Muscle of back (tissue), 11 donors: ENCODE results near the gene ASB1. TPM values are rescaled to one million over a fixed set of nuclear protein-coding genes. Genes with fewer than 3 reads are reported as not detected.

ENCODE experiments used
- DNase-seq, 3 donors: peaks; one replicate each; pipeline versions ENCODE4 v3.0.0 to v3.0.0-alpha.2; 2013
- polyA plus RNA-seq, 10 donors: library from polyadenylated mRNA; unstranded; fragments of 120-200 nt; gene quantifications; one replicate each; pipeline ENCODE4 v1.2.1, GENCODE V29; 2013; ENCODE audit not compliant: insufficient read length in 10 of 10

Gene ASB1
- polyA plus RNA-seq, 10 donors: 35.9 to 49.1 (median 42.3) TPM

DNA sequence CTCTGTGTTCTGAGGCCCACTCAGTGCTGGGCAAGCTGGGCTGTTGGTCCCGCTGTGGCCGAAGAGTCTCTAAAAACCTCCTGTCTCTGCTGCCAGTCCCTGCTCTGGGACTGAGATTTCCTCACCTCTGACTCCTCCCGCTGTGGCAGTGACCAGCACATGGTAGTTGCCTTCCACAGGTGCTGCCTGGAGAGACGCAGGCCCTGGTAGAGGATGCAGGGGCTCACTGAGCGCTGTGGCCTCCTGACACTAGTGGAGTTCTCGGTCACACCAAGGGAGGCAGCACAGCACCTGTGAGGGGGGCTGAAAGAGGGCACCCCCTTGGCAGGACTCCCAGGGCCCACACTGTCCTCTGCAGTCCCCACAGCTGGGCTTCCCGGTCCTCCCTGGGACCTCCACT lies 3.8 kb upstream of the ASB1 start:
- no peak for DNase-seq

GRCh38 chr2:238423561-238424312 lies 3.0 kb upstream of the ASB1 start:
- DNase-seq: no peak

DNA sequence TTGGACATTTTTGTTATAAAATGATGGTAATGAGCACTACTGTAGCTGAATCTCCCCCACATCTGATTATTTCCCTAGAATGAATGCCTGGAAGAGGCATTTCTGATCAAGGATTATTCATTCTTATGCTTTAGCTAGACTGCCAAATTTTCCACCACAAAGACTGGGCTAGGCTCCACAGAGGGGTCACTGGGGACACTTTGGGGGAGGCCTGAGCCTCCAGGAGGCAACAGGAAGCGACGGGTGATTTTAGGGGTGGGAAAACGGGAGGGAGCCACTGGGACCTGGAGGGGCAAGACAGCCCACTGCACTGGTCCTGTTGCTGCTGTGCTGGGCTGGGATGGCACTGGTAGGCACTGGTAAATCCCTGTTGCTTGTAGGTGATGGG lies 2.4 kb upstream of the ASB1 start:
- peak in 2 of 3 donors; percentile 47 to 66 for DNase-seq

- no peak for DNase-seq
These were observed 1.2 kb upstream of the ASB1 start for GRCh38 chr2:238425505-238425978.

GRCh38 chr2:238425979-238426567 lies 654 bp upstream of the ASB1 start:
- DNase-seq: peak in 1 of 3 donors; percentile 72

- no peak for DNase-seq
These were observed 872 bp downstream of the ASB1 start for GRCh38 chr2:238427435-238428162.

- no peak for DNase-seq
These were observed 2.1 kb downstream of the ASB1 start for GRCh38 chr2:238428866-238429265.

GRCh38 chr2:238430781-238431180 lies 4.1 kb downstream of the ASB1 start:
- no peak for DNase-seq

DNA sequence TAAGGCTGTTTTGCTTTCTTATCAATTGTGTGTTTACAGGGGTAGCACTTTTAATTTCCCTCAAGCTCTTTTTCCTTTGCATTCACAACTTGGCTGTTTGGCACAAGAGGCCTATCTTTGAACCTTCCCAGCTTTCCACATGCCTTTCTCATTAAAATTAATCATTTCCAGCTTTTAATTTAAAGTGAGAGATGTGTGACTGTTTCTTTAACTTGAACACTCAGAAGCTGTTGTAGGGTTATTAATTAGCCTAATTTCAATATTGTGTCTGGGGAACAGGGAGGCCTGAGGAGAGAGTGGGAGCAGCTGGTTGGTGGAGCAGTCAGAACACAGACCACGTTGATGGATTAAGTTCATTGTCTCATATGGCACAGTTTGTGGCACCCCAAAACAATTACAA lies 4.7 kb downstream of the ASB1 start:
- no peak for DNase-seq

GRCh38 chr2:238433300-238433915 lies 6.7 kb downstream of the ASB1 start:
- no peak for DNase-seq

DNA sequence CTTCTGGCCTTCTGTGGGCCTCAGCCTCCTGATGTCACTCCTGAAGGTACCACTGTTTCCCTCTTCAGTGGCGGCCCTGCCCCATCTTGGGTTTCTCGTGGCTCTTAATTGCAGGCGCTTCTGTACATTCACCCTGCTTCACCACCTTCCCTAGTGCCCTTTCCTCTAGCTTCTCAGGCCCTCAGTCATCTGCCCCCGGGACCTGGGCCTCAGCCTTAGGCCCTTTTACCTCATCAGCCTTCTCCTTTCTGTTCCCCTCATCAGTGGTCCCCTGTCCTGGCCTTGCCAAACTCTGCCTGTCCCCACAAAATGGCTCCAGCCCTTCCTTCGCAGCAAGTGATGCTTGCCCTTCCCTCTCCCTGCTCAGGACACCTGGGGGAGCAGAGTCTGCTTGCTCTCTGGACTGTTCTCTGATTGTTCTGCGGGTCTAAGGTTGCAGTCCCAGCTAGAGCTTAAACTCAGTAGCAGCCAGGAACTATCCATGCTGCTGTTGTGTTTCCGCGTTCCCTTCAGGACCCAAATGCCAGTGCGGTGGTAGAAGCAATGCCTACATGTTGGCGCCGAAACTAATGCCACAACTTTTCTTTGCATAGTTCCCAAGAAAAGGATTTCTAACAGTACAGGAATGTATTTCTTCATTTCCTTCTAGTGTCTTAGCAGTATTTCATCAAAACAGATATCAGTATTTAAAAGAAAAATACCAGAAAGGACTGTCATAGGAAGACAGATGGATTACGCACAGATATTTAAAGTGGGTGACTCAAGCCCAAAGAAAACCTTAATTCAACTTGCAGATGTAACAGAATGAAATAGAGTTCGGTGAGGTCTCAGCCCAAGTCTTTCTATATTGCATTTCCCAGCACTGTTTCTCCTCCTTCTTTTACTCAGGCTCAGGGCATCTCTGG lies 7.5 kb downstream of the ASB1 start:
- DNase-seq: peak in 1 of 3 donors; percentile 79

DNA sequence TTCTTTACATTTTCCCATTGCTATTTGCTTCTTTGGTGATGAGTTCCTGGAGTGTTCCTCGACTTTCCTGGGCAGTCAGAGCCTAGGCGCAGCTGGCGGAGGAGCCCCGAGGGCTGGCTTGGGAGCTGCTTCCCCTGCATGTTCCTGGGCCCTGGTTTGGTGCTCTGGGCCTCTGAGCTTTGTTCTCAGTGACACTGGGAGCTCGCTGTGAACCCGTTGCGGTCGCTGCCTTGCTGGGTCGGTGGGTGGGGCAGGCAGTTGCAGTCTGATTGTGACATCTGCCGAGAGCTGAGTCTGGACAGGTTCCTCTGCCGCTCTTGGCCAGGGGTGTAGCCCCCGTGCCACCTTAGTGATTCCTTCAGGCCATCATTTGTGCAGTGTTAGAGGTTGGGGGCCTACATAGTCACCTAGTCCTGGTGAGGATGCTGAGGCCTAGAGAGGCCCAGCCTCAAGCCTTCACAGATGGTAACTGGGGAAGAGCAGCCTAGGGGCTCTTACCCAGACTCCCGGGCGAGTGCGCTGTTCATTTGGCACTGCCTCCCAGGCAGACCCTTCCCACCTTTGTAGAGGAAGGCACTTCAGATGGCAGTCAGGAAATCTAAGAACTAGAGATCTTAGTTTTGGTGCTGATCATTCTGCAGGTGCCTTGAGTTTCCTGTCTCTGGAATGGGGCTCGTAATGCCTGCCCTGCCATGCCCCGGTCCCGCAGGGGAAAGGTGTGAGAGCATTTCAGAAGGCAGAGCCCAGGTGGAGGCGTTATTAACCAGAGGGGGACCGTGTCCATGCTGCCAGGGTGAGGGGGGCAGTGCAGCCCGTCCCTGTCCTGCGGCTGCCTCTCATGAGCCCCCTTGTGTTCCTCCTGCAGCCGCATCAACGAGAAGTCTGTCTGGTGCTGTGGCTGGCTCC lies 8.4 kb downstream of the ASB1 start:
- no peak for DNase-seq

- no peak for DNase-seq
These were observed 9.0 kb downstream of the ASB1 start for GRCh38 chr2:238435752-238436096.

- DNase-seq: peak in 2 of 3 donors; percentile 54 to 78
These were observed 12.4 kb downstream of the ASB1 start for GRCh38 chr2:238438856-238439849.

DNA sequence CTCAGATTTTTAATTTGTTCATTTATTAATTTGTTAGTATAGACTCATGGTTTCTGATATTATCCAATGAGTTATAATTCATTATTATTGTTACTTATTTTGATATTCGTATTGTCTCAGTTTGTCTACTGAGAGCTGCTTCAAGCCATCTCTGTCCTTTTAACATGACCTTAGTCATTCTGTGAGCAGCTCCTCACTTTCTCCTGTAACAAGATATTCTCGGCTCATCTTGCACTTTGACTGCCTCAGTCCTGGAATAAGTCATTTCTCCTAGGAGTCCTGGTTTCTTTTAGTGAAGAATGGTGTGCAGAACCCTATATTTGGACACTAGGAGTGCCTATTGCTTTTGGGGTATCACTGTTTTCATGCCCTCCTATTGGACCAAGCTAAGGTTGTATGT lies 13.2 kb downstream of the ASB1 start:
- no peak for DNase-seq

DNA sequence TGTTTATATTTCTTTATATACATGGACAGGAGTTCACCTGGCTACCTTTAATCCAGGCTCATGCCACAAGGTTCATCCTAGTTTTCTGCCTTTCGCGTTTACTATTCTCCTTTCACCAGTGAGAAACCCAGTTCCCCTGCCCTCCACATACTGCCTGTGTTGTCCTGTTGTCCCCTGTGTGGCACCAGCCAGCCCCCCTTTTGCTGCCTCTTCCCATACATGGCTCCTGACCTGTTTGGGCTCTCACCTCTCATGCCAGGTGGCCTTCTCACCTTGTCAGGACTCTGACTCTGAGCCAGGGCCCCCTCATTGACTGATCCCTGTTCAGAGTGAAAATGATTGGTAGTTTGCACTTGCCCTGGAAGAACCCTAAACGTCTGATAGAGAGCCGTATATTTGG lies 13.6 kb downstream of the ASB1 start:
- DNase-seq: no peak

GRCh38 chr2:238440767-238441166 lies 14.0 kb downstream of the ASB1 start:
- no peak for DNase-seq

DNA sequence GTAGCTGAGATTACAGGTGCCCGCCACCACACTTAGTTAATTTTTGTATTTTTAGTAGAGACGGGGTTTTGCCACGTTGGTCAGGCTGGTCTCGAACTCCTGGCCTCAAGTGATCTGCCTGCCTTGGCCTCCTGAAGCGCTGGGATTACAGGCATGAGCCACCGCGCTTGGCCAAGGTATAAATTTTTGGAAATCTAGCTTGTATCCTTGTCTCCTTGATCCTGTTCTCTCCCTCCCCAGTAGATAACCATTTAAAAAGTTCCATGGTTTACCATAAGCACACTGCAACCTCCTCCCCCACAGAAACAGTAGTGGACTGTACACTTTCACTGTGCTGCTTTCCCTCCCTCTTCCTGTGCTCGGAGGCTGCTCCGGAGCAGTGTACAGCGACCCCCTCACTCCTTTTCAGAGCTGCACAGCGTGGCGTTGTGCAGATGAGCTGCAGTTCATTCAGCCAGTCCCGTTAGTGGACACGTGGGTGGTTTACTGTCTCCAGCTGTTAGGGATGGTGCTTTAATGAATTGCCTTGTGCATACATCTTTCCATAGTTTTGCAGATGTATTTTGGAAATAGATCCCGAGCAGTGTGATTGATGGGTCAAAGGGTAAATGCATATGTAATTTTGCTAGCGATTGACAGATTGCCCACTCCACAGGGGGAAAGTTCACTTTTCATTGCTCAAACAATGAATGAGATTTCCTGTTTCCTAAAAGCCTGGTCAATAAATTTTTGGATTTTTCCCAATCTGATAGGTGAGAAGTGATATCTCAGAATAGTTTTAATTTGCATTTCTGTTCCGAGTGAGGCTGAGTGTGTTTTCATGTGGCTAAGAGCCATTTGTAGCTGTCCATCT lies 14.8 kb downstream of the ASB1 start:
- peak in 1 of 3 donors; percentile 52 for DNase-seq
